Subcutaneous adipose tissue (tissue), 4 donors: ENCODE data around the gene FAH. TPM values are rescaled to one million over a fixed set of nuclear protein-coding genes. Genes with fewer than 3 reads are reported as not detected.

Experiments
- total RNA-seq, 4 donors: library from RNA; depleted of rRNA; stranded (reverse); fragments of >200 nt; gene quantifications; one replicate each; pipeline ENCODE4 v1.1.0, GENCODE V29; 2016
- TF ChIP-seq, protein P1 (sequence below): fragments of 450-650 bp; IDR thresholded peaks from one replicate; pipeline ENCODE4 v1.5.1; 2016; ENCODE audit warnings: low read depth, mild to moderate bottlenecking, control low read depth, antibody characterized with exemption, moderate library complexity

The FAH gene
- total RNA-seq, 4 donors from 2014 or later: 87.6 to 196 (median 109) TPM

DNA sequence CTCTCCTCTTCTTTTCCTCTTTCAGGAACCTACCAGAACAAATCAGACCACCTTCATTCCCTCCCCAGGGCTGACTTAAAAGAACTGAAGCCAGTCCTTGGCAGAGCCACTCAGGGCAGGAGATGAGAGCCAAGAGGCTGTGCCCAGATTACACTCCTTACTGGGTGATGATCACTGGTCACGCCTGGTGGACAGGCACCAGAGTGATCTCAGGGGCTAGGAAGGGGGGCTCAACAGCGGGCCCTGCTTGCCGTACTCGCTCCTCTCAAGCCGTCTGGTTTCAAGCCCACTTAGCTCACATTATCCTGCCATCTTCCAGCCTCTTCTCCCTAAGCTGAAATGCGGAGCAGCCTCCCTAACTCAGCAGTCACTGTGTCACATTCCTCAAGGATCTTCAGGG lies 1.7 kb upstream of the FAH start:
- TF ChIP-seq, protein P1, sequence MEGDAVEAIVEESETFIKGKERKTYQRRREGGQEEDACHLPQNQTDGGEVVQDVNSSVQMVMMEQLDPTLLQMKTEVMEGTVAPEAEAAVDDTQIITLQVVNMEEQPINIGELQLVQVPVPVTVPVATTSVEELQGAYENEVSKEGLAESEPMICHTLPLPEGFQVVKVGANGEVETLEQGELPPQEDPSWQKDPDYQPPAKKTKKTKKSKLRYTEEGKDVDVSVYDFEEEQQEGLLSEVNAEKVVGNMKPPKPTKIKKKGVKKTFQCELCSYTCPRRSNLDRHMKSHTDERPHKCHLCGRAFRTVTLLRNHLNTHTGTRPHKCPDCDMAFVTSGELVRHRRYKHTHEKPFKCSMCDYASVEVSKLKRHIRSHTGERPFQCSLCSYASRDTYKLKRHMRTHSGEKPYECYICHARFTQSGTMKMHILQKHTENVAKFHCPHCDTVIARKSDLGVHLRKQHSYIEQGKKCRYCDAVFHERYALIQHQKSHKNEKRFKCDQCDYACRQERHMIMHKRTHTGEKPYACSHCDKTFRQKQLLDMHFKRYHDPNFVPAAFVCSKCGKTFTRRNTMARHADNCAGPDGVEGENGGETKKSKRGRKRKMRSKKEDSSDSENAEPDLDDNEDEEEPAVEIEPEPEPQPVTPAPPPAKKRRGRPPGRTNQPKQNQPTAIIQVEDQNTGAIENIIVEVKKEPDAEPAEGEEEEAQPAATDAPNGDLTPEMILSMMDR: no peak

DNA sequence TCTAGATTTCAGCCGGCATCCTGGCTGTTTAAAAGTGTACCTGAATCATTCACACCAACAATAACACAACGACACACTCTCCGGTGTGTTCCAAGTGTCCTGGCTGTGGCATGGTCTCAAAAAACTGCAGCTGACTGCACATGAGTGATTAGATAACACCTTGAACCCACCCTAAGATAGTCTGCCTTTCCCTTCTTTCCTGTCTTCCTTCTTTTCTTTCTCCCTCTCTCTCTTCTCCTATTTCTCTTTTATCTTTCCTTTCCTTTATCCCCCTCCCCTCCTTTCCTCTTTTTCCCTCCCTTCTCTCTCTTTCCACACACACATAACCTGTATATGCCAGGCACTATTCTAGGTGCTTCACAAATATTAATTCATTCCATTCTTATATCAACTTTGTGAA lies 1.2 kb upstream of the FAH start:
- TF ChIP-seq, protein P1: no peak

DNA sequence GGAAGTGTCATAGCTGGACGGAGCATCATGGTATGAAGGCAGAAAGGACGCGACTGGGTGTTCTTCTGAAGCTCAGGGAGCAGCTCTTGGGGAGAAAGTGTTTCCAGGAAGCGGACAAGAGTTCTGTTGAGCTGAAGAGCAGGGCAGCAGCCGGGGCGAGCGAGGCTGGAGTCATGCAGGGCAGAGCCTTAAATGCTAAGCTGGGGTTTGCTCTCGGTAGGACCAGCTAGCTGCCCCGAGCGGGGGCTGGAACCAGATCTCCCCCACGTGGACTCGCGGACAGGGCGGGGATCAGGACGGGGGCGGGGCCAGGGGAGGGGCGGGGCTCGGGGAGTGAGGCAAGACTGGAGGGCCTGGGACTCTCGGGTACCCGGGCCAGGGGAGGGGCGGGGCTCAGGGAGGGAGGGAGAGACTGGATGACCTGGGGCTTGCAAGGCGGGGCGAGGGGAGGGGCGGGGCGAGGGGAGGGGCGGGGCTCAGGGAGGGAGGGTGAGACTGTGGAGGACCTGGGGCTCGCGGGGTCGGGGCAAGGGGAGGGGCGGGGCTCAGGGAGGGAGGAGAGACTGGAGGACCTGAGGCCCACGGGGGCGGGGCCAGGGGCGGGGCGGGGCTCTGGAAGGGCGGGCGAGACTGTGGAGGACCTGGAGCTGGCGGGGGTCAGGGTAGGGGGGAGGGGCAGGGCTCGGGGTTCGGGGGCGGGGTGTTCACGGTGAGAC lies 461 bp upstream of the FAH start:
- TF ChIP-seq, protein P1: no peak

DNA sequence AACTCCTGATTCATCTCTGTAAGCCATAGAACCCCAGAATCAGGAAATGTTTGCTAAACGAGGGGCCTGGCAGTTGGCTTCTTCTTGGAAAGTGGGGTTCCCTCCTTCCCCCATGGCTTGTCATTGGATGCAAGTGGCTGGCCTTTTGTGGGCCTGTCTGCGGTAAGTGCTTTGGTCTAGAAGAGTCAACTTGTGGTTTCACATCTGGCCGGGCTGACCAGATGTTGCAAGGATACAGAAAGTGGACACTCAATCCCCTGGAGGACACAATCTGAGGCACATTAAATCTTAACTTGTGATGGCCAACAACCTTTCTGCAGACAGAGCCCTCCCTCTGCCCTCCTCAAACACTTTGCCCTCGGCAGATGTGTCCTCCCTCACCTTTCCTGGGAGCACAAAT lies 1.1 kb downstream of the FAH start:
- TF ChIP-seq, protein P1: no peak

DNA sequence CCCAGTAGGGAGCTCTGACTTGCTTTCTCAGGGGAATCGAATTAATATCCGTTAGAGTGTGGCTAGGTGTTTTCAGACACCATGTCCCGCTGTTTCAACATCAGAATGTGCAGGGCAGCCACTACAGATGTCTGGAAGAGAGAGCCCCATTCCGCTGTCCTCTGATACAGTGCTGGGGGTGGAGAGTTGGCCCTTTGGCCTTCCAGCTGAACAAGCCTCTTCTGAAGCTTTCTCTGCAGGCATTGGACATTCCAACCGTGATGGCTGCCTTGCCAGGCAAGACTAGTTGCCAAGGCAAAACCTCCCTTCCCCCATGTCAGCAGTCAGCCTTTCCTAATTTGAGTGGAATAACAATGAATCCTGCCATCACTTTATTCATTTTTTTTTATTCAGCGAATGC lies 1.5 kb downstream of the FAH start:
- TF ChIP-seq, protein P1: no peak

DNA sequence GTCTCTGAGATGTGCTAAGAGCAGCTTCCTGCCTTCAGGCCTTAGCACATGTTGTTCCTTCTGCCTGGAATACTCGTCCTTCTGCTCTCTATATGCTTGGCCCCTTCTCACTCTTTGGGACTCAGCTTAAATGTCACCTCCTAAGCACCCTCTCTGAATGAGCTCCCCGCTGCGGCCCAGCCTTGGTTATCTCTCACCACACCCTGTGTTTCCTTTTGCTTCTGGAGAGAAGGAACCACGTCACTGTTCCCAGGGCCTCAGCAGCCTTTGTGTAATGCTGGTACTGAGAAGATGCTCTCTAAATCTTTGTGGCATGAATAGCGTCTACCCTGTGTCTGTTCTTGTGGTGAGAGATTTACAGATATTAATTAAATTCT lies 2.2 kb downstream of the FAH start:
- TF ChIP-seq, protein P1: no peak

DNA sequence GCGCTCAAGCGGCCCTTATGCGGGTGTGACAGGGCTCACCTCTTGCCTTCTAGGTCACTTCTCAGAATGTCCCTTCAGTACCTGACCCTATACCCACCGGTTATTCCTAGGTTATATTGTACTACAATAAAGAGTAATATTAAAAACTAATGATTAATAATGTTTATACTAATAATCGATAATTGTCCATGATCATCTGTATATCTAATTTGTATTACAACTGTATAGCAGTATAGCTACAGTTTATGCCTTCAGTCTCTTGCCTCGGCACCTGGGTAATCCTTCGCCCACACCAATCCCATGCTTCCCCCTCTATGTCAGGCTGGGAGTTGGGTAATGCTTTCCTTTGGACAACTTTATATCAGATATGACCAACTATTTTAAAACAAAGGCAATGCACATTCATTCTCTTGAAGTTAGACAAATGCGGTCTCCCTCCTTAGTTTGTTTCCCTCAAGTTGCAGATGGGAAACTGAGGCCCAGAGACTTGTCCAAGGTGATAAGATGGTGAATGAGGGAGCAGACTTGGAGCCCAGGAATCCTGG lies 3.4 kb downstream of the FAH start:
- TF ChIP-seq, protein P1: no peak
